ENCODE results near the gene IDH2.

Gene IDH2

DNA sequence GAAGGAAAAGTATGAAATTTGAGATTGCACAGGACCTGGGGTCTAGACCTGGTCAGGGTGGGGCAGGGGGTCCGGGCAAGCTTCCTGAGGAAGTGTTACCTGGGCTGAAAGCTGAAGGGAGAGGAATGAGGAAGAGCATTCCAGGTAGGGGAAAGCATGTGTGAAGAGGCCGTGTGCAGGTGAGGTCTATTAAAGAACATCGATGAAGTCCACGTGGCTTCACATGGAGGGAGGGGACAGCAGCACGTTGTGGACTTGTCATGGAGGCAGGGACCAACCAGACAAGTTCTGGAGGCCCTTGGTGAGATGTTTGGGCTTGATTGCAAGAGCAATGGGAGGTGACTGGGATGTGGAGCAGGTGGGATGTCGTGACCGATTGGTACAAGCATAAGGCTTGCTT is 47.1 kb downstream of the IDH2 start:
- Histone ChIP-seq H4K20me1 (ENCODE audit: control insufficient read depth, insufficient read depth, low read depth, low read length) (0 out of 2 replicates have a peak, but pooled peaks cover 3% of the 10 kb centered on the region), H3K4me2 (ENCODE audit: low read length) (no peak overlapping the region), H3K4me3 (ENCODE audit: low read length) (no peak overlapping the region), H3K4me1 (ENCODE audit: control insufficient read depth, low read length) (peaks cover 29% of the 10 kb centered on the region), H3F3A (ENCODE audit: control insufficient read depth, insufficient read depth) (no peaks in the 10 kb centered on the region), H3K9me3 (ENCODE audit: control insufficient read depth, insufficient read depth, low read length) (no peaks in the 10 kb centered on the region), H3K9me2 (replicated peaks; ENCODE audit: control insufficient read depth, low read length) (no peaks in the 10 kb centered on the region), H3K27me3 (ENCODE audit: control insufficient read depth, low read length) (no peaks in the 10 kb centered on the region), H3K27ac (ENCODE audit: low read depth, low read length) (no peak overlapping the region), H3K36me3 (ENCODE audit: control insufficient read depth, low read length) (no peaks in the 10 kb centered on the region), H3K79me2 (ENCODE audit: control insufficient read depth, low read length) (peaks cover 47% of the 10 kb centered on the region)
- TF ChIP-seq, protein P1, sequence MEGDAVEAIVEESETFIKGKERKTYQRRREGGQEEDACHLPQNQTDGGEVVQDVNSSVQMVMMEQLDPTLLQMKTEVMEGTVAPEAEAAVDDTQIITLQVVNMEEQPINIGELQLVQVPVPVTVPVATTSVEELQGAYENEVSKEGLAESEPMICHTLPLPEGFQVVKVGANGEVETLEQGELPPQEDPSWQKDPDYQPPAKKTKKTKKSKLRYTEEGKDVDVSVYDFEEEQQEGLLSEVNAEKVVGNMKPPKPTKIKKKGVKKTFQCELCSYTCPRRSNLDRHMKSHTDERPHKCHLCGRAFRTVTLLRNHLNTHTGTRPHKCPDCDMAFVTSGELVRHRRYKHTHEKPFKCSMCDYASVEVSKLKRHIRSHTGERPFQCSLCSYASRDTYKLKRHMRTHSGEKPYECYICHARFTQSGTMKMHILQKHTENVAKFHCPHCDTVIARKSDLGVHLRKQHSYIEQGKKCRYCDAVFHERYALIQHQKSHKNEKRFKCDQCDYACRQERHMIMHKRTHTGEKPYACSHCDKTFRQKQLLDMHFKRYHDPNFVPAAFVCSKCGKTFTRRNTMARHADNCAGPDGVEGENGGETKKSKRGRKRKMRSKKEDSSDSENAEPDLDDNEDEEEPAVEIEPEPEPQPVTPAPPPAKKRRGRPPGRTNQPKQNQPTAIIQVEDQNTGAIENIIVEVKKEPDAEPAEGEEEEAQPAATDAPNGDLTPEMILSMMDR (IDR thresholded peaks at IDR 0.05; ENCODE audit: low read depth, low read length, poor library complexity, severe bottlenecking): no peak

DNA sequence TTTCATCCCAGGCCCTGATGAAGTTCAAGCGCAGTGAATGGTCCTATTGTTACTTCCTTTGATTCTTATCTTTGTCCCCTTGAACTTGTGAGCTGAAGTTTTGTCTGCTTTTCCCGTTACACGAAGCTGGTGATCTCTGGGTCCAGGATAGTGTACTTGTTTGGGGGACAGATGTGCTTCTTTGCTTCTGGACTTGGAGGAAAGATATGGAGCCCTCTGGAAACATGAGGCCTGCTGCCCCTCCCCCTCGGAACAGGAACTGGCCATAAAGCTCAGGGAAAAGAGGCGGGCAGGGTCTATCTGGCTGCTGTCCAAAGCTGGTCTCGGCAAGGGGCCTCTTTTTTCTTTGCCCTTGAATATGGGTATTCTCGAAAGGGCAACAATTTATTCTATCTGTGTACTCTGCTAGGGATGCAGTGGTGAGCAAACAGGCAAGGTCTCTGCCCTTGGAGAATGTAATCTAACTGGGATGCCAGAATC is 47.6 kb downstream of the IDH2 start:
- Histone ChIP-seq H3K79me2 (ENCODE audit: control insufficient read depth, low read length) (peaks cover 45% of the 10 kb centered on the region), H3K4me2 (ENCODE audit: low read length) (no peak overlapping the region), H3F3A (ENCODE audit: control insufficient read depth, insufficient read depth) (no peaks in the 10 kb centered on the region), H3K9me2 (replicated peaks; ENCODE audit: control insufficient read depth, low read length) (no peaks in the 10 kb centered on the region), H4K20me1 (ENCODE audit: control insufficient read depth, insufficient read depth, low read depth, low read length) (0 out of 2 replicates have a peak, but pooled peaks cover 3% of the 10 kb centered on the region), H3K36me3 (ENCODE audit: control insufficient read depth, low read length) (no peaks in the 10 kb centered on the region), H3K27me3 (ENCODE audit: control insufficient read depth, low read length) (no peaks in the 10 kb centered on the region), H3K9me3 (ENCODE audit: control insufficient read depth, insufficient read depth, low read length) (no peaks in the 10 kb centered on the region), H3K4me3 (ENCODE audit: low read length) (no peak overlapping the region), H3K27ac (ENCODE audit: low read depth, low read length) (no peak overlapping the region), H3K4me1 (ENCODE audit: control insufficient read depth, low read length) (peaks cover 24% of the 10 kb centered on the region)
- TF ChIP-seq, protein P1 (IDR thresholded peaks at IDR 0.05; ENCODE audit: low read depth, low read length, poor library complexity, severe bottlenecking): no peak

DNA sequence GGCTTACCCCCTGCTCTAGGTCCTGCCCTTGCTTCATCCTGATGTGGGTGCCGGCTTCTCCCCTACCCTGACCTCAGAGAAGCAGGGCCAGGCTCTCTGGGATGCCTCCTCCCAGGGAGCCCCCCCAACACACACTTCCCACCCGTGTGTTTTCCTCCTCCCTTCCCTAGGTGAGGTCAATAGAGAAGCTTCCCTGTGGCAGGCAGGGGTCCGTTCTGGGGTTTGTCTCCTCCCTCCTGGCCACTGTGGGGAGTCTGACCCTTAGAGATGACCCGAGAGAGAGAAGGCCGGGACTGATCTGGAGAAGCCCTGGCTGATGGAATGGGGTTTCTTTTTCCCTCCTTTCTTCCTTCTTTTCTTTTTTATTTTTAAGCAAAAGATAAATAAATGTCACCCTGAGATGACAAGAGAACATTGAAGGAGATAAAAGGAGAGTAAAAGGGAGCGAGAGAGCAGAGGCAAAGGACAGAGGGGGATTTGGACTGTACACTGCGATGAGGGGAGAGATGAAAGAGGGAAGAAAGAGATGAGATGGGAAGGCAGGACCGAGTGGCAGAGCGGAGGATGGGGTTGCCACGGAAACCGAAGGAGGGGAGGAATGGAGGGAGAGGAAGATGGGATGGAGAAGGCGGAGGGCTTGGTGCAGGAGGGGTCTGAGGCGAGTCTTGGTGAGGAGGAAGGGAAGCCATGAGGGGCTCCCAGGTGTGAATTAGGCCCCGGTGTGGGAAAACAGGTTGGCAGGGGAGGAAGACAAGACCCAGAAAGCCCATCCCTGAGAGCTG is 48.4 kb downstream of the IDH2 start:
- Histone ChIP-seq H3K4me3 (ENCODE audit: low read length) (no peak overlapping the region), H3K27ac (ENCODE audit: low read depth, low read length) (no peak overlapping the region), H3K4me1 (ENCODE audit: control insufficient read depth, low read length) (peaks cover 16% of the 10 kb centered on the region), H3K4me2 (ENCODE audit: low read length) (no peak overlapping the region), H4K20me1 (ENCODE audit: control insufficient read depth, insufficient read depth, low read depth, low read length) (0 out of 2 replicates have a peak, but pooled peaks cover 3% of the 10 kb centered on the region), H3K9me2 (replicated peaks; ENCODE audit: control insufficient read depth, low read length) (no peaks in the 10 kb centered on the region), H3K36me3 (ENCODE audit: control insufficient read depth, low read length) (no peaks in the 10 kb centered on the region), H3K79me2 (ENCODE audit: control insufficient read depth, low read length) (peaks cover 41% of the 10 kb centered on the region), H3F3A (ENCODE audit: control insufficient read depth, insufficient read depth) (no peaks in the 10 kb centered on the region), H3K9me3 (ENCODE audit: control insufficient read depth, insufficient read depth, low read length) (no peaks in the 10 kb centered on the region), H3K27me3 (ENCODE audit: control insufficient read depth, low read length) (no peaks in the 10 kb centered on the region)
- TF ChIP-seq, protein P1 (IDR thresholded peaks at IDR 0.05; ENCODE audit: low read depth, low read length, poor library complexity, severe bottlenecking): no peak
- TF ChIP-seq EZH2phosphoT487 (IDR thresholded peaks at IDR 0.05; ENCODE audit: borderline replicate concordance, low read length): no peak
